ENCODE data around the gene NDST3.

The NDST3 gene

GRCh38 chr4:118271788-118272187 lies 237.5 kb downstream of the NDST3 start:
- H3K27ac ChIP-seq: no peak overlapping the region
- no peak for TF ChIP-seq CTCF (conservative IDR thresholded peaks at IDR 0.05)
- no peak for TF ChIP-seq ZFX (IDR thresholded peaks at IDR 0.05)

- no peak overlapping the region for H3K27ac ChIP-seq
- no peak for TF ChIP-seq CTCF (conservative IDR thresholded peaks at IDR 0.05)
- no peak for TF ChIP-seq ZFX (IDR thresholded peaks at IDR 0.05)
Measured at GRCh38 chr4:118273642-118274041, 239.4 kb downstream of the NDST3 start.

- TF ChIP-seq CTCF (conservative IDR thresholded peaks at IDR 0.05) (no peak), ZFX (IDR thresholded peaks at IDR 0.05) (no peak)
Measured at GRCh38 chr4:118276580-118276979, 242.3 kb downstream of the NDST3 start.

GRCh38 chr4:118277243-118277642 lies 243.0 kb downstream of the NDST3 start:
- TF ChIP-seq CTCF (conservative IDR thresholded peaks at IDR 0.05) (no peak), ZFX (IDR thresholded peaks at IDR 0.05) (no peak)
- H3K27ac ChIP-seq: no peak overlapping the region

More at GRCh38 chr4:118276580-118276979, 242.3 kb downstream of the NDST3 start:
- H3K27ac ChIP-seq: no peak overlapping the region

GRCh38 chr4:118278473-118279274 lies 244.4 kb downstream of the NDST3 start:
- H3K27ac ChIP-seq: peak overlapping the region; percentile 99
- TF ChIP-seq CTCF (conservative IDR thresholded peaks at IDR 0.05): no peak
- TF ChIP-seq ZFX (IDR thresholded peaks at IDR 0.05): peak; percentile 83

GRCh38 chr4:118279328-118279727 lies 245.0 kb downstream of the NDST3 start:
- H3K27ac ChIP-seq: peak overlapping the region; percentile 99
- no peak for TF ChIP-seq ZFX (IDR thresholded peaks at IDR 0.05)
- TF ChIP-seq CTCF (conservative IDR thresholded peaks at IDR 0.05): no peak

- TF ChIP-seq ZFX (IDR thresholded peaks at IDR 0.05): no peak
- no peak for TF ChIP-seq CTCF (conservative IDR thresholded peaks at IDR 0.05)
- no peak overlapping the region for H3K27ac ChIP-seq
Measured at GRCh38 chr4:118279920-118280432, 245.7 kb downstream of the NDST3 start.
